Liver (tissue), 9 donors: ENCODE results near the gene MSI2. TPM values are rescaled to one million over a fixed set of nuclear protein-coding genes. Genes with fewer than 3 reads are reported as not detected.
A peak's percentile ranks its signal among the peaks of the same experiment; 100 is the strongest.

Experiments used
- DNase-seq: peaks from one replicate; pipeline ENCODE4 v3.0.0-alpha.2; 2017; ENCODE audit warnings: low spot score
- H3K27ac ChIP-seq, 2 donors: one replicate each; pipeline ENCODE4 v1.7.0; 2013; ENCODE audit warnings: inconsistent platforms in 2 of 2, low read length in 2 of 2, control low read depth in 1 of 2, low read depth in 1 of 2, mild to moderate bottlenecking in 1 of 2
- H3K27me3 ChIP-seq, 4 donors: one replicate each; pipeline versions ENCODE4 v1.6.1 to v1.7.0; 2013; ENCODE audit warnings: low read length in 3 of 4, inconsistent platforms in 1 of 4, mild to moderate bottlenecking in 1 of 4, moderate library complexity in 1 of 4; ENCODE audit not compliant: control insufficient read depth in 4 of 4, insufficient read depth in 4 of 4
- H3K36me3 ChIP-seq, 4 donors: one replicate each; pipeline versions ENCODE4 v1.6.1 to v1.7.0; 2013; ENCODE audit warnings: low read length in 3 of 4, mild to moderate bottlenecking in 3 of 4, low read depth in 1 of 4, moderate library complexity in 1 of 4; ENCODE audit not compliant: control insufficient read depth in 4 of 4, insufficient read depth in 3 of 4
- H3K4me1 ChIP-seq, 4 donors: one replicate each; pipeline versions ENCODE4 v1.6.1 to v1.7.0; 2013; ENCODE audit warnings: low read length in 3 of 4, mild to moderate bottlenecking in 3 of 4, moderate library complexity in 1 of 4; ENCODE audit not compliant: control insufficient read depth in 4 of 4, insufficient read depth in 4 of 4
- H3K4me3 ChIP-seq, 3 donors: one replicate each; pipeline versions ENCODE4 v1.6.1 to v1.7.0; 2013; ENCODE audit warnings: low read length in 3 of 3, control low read depth in 1 of 3, low read depth in 1 of 3, mild to moderate bottlenecking in 1 of 3
- H3K9ac ChIP-seq, 2 donors: one replicate each; pipeline ENCODE4 v1.7.0; 2013; ENCODE audit warnings: low read length in 2 of 2, mild to moderate bottlenecking in 2 of 2, moderate library complexity in 2 of 2, control low read depth in 1 of 2, low read depth in 1 of 2
- H3K9me3 ChIP-seq, 4 donors: one replicate each; pipeline versions ENCODE4 v1.6.1 to v1.7.0; 2013; ENCODE audit warnings: low read length in 3 of 4; ENCODE audit not compliant: control insufficient read depth in 4 of 4
- ATF3 ChIP-seq: IDR thresholded peaks from 2 replicates; pipeline ENCODE4 v1.6.1; 2016; ENCODE audit warnings: antibody characterized with exemption
- CTCF ChIP-seq: fragments of 150-350 bp; IDR thresholded peaks from 2 replicates; pipeline ENCODE4 v1.5.1; 2017; ENCODE audit warnings: improper control_type of control experiment, low read depth, low read length; ENCODE audit not compliant: missing input control
- EGR1 ChIP-seq, 2 donors: IDR thresholded peaks; 2 replicates each; pipeline ENCODE4 v1.6.1; 2016 to 2018; ENCODE audit warnings: antibody characterized with exemption in 2 of 2, low read depth in 2 of 2
- FOXA1 ChIP-seq: IDR thresholded peaks from 2 replicates; pipeline ENCODE4 v1.6.1; 2016; ENCODE audit warnings: antibody characterized with exemption
- FOXA2 ChIP-seq: IDR thresholded peaks from 2 replicates; pipeline ENCODE4 v1.6.1; 2016; ENCODE audit warnings: antibody characterized with exemption
- GABPA ChIP-seq, 2 donors: IDR thresholded peaks in 1 of 2; conservative IDR thresholded peaks in 1 of 2; 2 replicates each; pipeline ENCODE4 v1.6.1; 2016; ENCODE audit warnings: antibody characterized with exemption in 2 of 2, mild to moderate bottlenecking in 1 of 2, moderate library complexity in 1 of 2
- HNF4A ChIP-seq, 2 donors: conservative IDR thresholded peaks; 2 replicates each; pipeline ENCODE4 v1.6.1; 2016; ENCODE audit warnings: antibody characterized with exemption in 2 of 2, mild to moderate bottlenecking in 2 of 2
- HNF4G ChIP-seq: IDR thresholded peaks from 2 replicates; pipeline ENCODE4 v1.6.1; 2016; ENCODE audit warnings: antibody characterized with exemption
- JUND ChIP-seq, 2 donors: IDR thresholded peaks; 2 replicates each; pipeline ENCODE4 v1.6.1; 2016; ENCODE audit warnings: antibody characterized with exemption in 2 of 2
- NR2F2 ChIP-seq: IDR thresholded peaks from 2 replicates; pipeline ENCODE4 v1.6.1; 2016; ENCODE audit warnings: antibody characterized with exemption
- RAD21 ChIP-seq, 2 donors: IDR thresholded peaks; 2 replicates each; pipeline ENCODE4 v1.6.1; 2016; ENCODE audit warnings: antibody characterized with exemption in 2 of 2, mild to moderate bottlenecking in 2 of 2
- REST ChIP-seq: IDR thresholded peaks from 2 replicates; pipeline ENCODE4 v1.6.1; 2016; ENCODE audit warnings: antibody characterized with exemption, mild to moderate bottlenecking
- RXRA ChIP-seq, 2 donors: IDR thresholded peaks; 2 replicates each; pipeline ENCODE4 v1.6.1; 2017 to 2018; ENCODE audit warnings: antibody characterized with exemption in 2 of 2, mild to moderate bottlenecking in 1 of 2
- SP1 ChIP-seq: IDR thresholded peaks from 2 replicates; pipeline ENCODE4 v1.6.1; 2018; ENCODE audit warnings: antibody characterized with exemption, mild to moderate bottlenecking
- TAF1 ChIP-seq: conservative IDR thresholded peaks from 2 replicates; pipeline ENCODE4 v1.6.1; 2016; ENCODE audit warnings: antibody characterized with exemption, mild to moderate bottlenecking
- YY1 ChIP-seq: IDR thresholded peaks from 2 replicates; pipeline ENCODE4 v1.6.1; 2016; ENCODE audit warnings: antibody characterized with exemption, mild to moderate bottlenecking
- WGBS: extraction: QIAGEN DNeasy Blood & Tissue Kit; methylation state at CpG from one replicate; pipeline ENCODE4 v1.1.7; 2013; 5-methylcytosine and 5-hydroxymethylcytosine counted together
- polyA plus RNA-seq, 2 donors: library from polyadenylated mRNA; stranded (reverse) in 1 of 2; unstranded in 1 of 2; fragments of 200-250 nt in 1 of 2; fragments of >200 nt in 1 of 2; fragmentation: Nextera tagmentation in 1 of 2; extraction: Ambion mirVana in 1 of 2; gene quantifications; one replicate each; pipeline versions ENCODE4 v1.2.1 to v1.2.3, GENCODE V29; 2013 to 2015
- total RNA-seq, 2 donors: library from RNA; depleted of rRNA; stranded (reverse); fragments of >200 nt; gene quantifications; one replicate each; pipeline ENCODE4 v1.2.3, GENCODE V29; 2014
- TF ChIP-seq, protein P1 (sequence below): IDR thresholded peaks from 2 replicates; pipeline ENCODE4 v1.6.1; 2016; ENCODE audit warnings: antibody characterized with exemption
- TF ChIP-seq, protein P2 (sequence below): IDR thresholded peaks from 2 replicates; pipeline ENCODE4 v1.6.1; 2016; ENCODE audit warnings: antibody characterized with exemption
- donor health status: healthy.
- donor health status: healthy.
- donor health status: healthy.
- donor health status: healthy.
- donor health status: healthy.

MSI2 gene
- total and polyA plus RNA-seq, 4 donors = 5.7 to 15.6 (median 9.2) TPM

DNA sequence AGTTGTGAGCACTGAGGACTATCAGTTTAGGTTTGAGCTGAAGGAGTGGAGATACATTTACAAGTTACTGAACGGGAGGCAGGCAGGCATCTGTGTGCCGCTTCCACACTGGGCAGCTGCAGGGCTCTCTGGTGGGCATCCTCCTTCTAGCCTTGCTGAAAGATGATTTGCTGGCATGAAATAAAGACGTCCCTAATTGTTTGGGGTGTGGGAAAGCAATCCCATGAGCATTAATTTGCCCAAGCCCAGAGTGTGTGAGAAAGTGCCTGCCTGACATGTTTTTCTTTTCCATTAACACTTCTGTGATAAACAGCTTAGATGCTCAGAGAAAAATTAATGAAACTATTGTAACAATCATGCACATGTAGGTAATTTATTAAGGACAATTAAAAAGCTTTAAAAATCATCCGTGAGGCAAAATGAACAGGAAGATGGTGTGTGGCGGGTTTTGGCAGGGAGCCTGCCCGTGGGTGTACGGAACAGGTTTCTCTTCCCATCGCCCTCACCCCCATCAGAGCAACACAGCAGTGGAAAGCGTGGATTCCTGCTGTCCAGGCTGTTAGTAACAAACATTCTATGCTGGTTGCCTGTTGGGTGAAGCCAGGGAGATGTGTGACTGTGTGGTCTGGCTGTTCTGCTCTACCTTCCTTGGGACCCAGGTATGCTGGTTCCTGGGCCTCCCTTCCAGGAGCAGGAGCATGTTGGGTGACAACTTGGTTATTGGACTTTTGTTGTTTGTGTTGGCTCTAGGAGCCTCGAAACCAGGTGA is 191.9 kb downstream of the MSI2 start:
- TF ChIP-seq HNF4G (no peak), NR2F2 (no peak), EGR1 (IDR thresholded peaks at IDR 0.05; ENCODE audit: low read depth in 2 of 2) (no peak), FOXA2 (no peak), HNF4A (conservative IDR thresholded peaks at IDR 0.05) (no peak), SP1 (no peak), YY1 (no peak), ATF3 (no peak), CTCF (no peak), FOXA1 (no peak), RXRA (IDR thresholded peaks at IDR 0.05) (no peak), TAF1 (no peak), RAD21 (IDR thresholded peaks at IDR 0.05) (no peak), GABPA (IDR thresholded peaks at IDR 0.05 in 1 of 2, conservative IDR thresholded peaks at IDR 0.05 in 1 of 2) (no peak), JUND (IDR thresholded peaks at IDR 0.05) (no peak)
- TF ChIP-seq, protein P1, sequence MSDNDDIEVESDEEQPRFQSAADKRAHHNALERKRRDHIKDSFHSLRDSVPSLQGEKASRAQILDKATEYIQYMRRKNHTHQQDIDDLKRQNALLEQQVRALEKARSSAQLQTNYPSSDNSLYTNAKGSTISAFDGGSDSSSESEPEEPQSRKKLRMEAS = no peak
- TF ChIP-seq, protein P2, sequence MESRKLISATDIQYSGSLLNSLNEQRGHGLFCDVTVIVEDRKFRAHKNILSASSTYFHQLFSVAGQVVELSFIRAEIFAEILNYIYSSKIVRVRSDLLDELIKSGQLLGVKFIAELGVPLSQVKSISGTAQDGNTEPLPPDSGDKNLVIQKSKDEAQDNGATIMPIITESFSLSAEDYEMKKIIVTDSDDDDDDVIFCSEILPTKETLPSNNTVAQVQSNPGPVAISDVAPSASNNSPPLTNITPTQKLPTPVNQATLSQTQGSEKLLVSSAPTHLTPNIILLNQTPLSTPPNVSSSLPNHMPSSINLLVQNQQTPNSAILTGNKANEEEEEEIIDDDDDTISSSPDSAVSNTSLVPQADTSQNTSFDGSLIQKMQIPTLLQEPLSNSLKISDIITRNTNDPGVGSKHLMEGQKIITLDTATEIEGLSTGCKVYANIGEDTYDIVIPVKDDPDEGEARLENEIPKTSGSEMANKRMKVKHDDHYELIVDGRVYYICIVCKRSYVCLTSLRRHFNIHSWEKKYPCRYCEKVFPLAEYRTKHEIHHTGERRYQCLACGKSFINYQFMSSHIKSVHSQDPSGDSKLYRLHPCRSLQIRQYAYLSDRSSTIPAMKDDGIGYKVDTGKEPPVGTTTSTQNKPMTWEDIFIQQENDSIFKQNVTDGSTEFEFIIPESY = no peak
- DNase-seq = no peak
- H3K27ac ChIP-seq = no peak overlapping the region
- H3K9me3 ChIP-seq = no peaks in the 10 kb centered on the region
- no peaks in the 10 kb centered on the region for H3K4me1 ChIP-seq
- no peaks in the 10 kb centered on the region for H3K36me3 ChIP-seq
- H3K9ac ChIP-seq = no peak overlapping the region
- 87% methylated on average over 10 of the region's 10 CpGs for WGBS
- H3K27me3 ChIP-seq = no peaks in the 10 kb centered on the region
- H3K4me3 ChIP-seq = no peak overlapping the region

DNA sequence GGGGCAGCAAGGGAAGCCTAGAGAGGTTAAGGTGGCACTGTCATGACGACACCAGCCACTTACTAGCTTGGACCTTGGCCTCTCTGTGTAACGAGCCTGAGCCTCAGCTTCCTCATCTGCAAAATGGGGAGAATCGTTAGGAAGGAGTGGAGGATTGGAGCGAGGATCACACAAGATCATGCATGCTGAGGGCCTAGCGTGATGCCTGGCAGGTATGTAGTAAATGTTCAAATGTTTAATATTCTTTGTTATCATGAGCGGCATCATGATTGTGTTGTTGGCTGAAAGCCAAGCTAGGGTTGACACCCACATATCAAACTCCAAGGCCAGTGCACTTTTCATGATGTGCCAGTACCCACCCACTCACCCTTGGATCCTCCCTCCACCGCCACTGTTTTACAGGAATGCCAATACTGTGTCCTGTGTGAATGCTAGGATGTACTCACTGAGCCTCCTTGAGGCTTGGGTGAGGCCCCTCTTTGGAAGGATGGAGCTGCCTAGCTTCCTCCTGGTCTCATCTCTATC is 192.5 kb downstream of the MSI2 start:
- no peak overlapping the region for H3K9ac ChIP-seq
- peak in 1 of 2 donors; percentile 7 for TF ChIP-seq HNF4A (conservative IDR thresholded peaks at IDR 0.05)
- TF ChIP-seq FOXA2 = no peak
- no peak for TF ChIP-seq RXRA (IDR thresholded peaks at IDR 0.05)
- TF ChIP-seq REST = no peak
- no peak overlapping the region for H3K4me3 ChIP-seq
- no peak for DNase-seq
- no peak overlapping the region for H3K27ac ChIP-seq
- H3K4me1 ChIP-seq = no peaks in the 10 kb centered on the region
- H3K36me3 ChIP-seq = no peaks in the 10 kb centered on the region
- no peaks in the 10 kb centered on the region for H3K9me3 ChIP-seq
- WGBS = 86% methylated on average over 7 of the region's 7 CpGs
- H3K27me3 ChIP-seq = no peaks in the 10 kb centered on the region
